H9 (cell line): ENCODE data around the gene LRRN1. TPM values are rescaled to one million over a fixed set of nuclear protein-coding genes. Genes with fewer than 3 reads are reported as not detected.
"Not testable (repeated sequence)": the region's sequence is repeated elsewhere in the genome, so short reads cannot be mapped to it uniquely, and the experiment has no call there.

Source experiments
- DNase-seq: peaks from one replicate; pipeline ENCODE4 v3.0.0-alpha.2; 2017
- H2AFZ ChIP-seq: one replicate; pipeline ENCODE4 v1.6.1; 2013; ENCODE audit warnings: mild to moderate bottlenecking, low read length, control low read depth, moderate library complexity
- H2AK5ac ChIP-seq: 2 replicates; pipeline ENCODE4 v1.6.1; 2013; ENCODE audit warnings: low read length, control low read depth, mixed read lengths; ENCODE audit not compliant: insufficient read length
- H2BK120ac ChIP-seq: one replicate; pipeline ENCODE4 v1.6.1; 2013; ENCODE audit warnings: low read depth, mild to moderate bottlenecking, low read length, control low read depth, inconsistent platforms; ENCODE audit not compliant: poor library complexity, severe bottlenecking
- H2BK12ac ChIP-seq: 2 replicates; pipeline ENCODE4 v1.6.1; 2013; ENCODE audit warnings: low read length, control low read depth, mixed read lengths, low read depth; ENCODE audit not compliant: insufficient read length
- H2BK15ac ChIP-seq: 2 replicates; pipeline ENCODE4 v1.6.1; 2013; ENCODE audit warnings: low read depth, low read length, control low read depth
- H2BK20ac ChIP-seq: one replicate; pipeline ENCODE4 v1.6.1; 2013; ENCODE audit warnings: low read depth, mild to moderate bottlenecking, low read length, control low read depth, inconsistent platforms; ENCODE audit not compliant: poor library complexity, severe bottlenecking
- H2BK5ac ChIP-seq: 2 replicates; pipeline ENCODE4 v1.6.1; 2013; ENCODE audit warnings: low read length, control low read depth, mixed read lengths; ENCODE audit not compliant: insufficient read length
- H3K14ac ChIP-seq: 2 replicates; pipeline ENCODE4 v1.6.1; 2013; ENCODE audit warnings: low read length, control low read depth; ENCODE audit not compliant: insufficient read depth
- H3K18ac ChIP-seq: 2 replicates; pipeline ENCODE4 v1.6.1; 2013; ENCODE audit warnings: low read depth, mild to moderate bottlenecking, mixed read lengths, low read length, control low read depth; ENCODE audit not compliant: insufficient read length
- H3K23ac ChIP-seq: 2 replicates; pipeline ENCODE4 v1.6.1; 2013; ENCODE audit warnings: low read length, control low read depth, mixed read lengths, low read depth; ENCODE audit not compliant: insufficient read length
- H3K23me2 ChIP-seq: 2 replicates; pipeline ENCODE4 v1.6.1; 2013; ENCODE audit warnings: low read depth, mild to moderate bottlenecking, mixed read lengths, low read length, control low read depth; ENCODE audit not compliant: insufficient read length, poor library complexity, severe bottlenecking
- H3K27ac ChIP-seq: 2 replicates; pipeline ENCODE4 v1.5.1; 2013; ENCODE audit warnings: low read length, control low read depth, mixed read lengths, low read depth; ENCODE audit not compliant: insufficient read length
- H3K27me3 ChIP-seq: 2 replicates; pipeline ENCODE4 v1.6.1; 2013; ENCODE audit warnings: low read length, control low read depth, inconsistent platforms; ENCODE audit not compliant: insufficient read depth
- H3K4ac ChIP-seq: 2 replicates; pipeline ENCODE4 v1.6.1; 2013; ENCODE audit warnings: low read depth, mild to moderate bottlenecking, control low read depth, inconsistent platforms, low read length, moderate library complexity
- H3K4me1 ChIP-seq: 2 replicates; pipeline ENCODE4 v1.6.1; 2013; ENCODE audit warnings: low read length, control low read depth, inconsistent platforms; ENCODE audit not compliant: insufficient read depth
- H3K4me2 ChIP-seq: 2 replicates; pipeline ENCODE4 v1.6.1; 2013; ENCODE audit warnings: low read length, control low read depth, mixed read lengths; ENCODE audit not compliant: insufficient read length, insufficient read depth
- H3K56ac ChIP-seq: 2 replicates; pipeline ENCODE4 v1.6.1; 2013; ENCODE audit warnings: low read depth, mild to moderate bottlenecking, mixed read lengths, low read length, control low read depth; ENCODE audit not compliant: insufficient read length
- H3K79me1 ChIP-seq: 2 replicates; pipeline ENCODE4 v1.6.1; 2013; ENCODE audit warnings: low read depth, mild to moderate bottlenecking, moderate library complexity, low read length, control low read depth, inconsistent platforms; ENCODE audit not compliant: insufficient read depth, poor library complexity, severe bottlenecking
- H3K79me2 ChIP-seq: 2 replicates; pipeline ENCODE4 v1.6.1; 2013; ENCODE audit warnings: low read length, control low read depth, inconsistent platforms; ENCODE audit not compliant: insufficient read depth
- H3K9ac ChIP-seq: 2 replicates; pipeline ENCODE4 v1.6.1; 2013; ENCODE audit warnings: low read length, control low read depth, mixed read lengths; ENCODE audit not compliant: insufficient read length; ENCODE audit errors: extremely low read depth
- H3K9me3 ChIP-seq: one replicate; pipeline ENCODE4 v1.6.1; 2013; ENCODE audit warnings: low read depth, low read length, inconsistent platforms; ENCODE audit not compliant: control insufficient read depth
- H3T11ph ChIP-seq: one replicate; pipeline ENCODE4 v1.6.1; 2013; ENCODE audit warnings: mild to moderate bottlenecking, low read length, control low read depth, inconsistent platforms
- H4K20me1 ChIP-seq: one replicate; pipeline ENCODE4 v1.6.1; 2013; ENCODE audit not compliant: control insufficient read depth, insufficient read length, insufficient read depth
- H4K5ac ChIP-seq: 2 replicates; pipeline ENCODE4 v1.6.1; 2013; ENCODE audit warnings: low read depth, mild to moderate bottlenecking, mixed read lengths, low read length, control low read depth; ENCODE audit not compliant: insufficient read length
- H4K8ac ChIP-seq: replicated peaks from 2 replicates; pipeline ENCODE4 v1.6.1; 2013; ENCODE audit warnings: low read length, control low read depth, mixed read lengths, low read depth; ENCODE audit not compliant: insufficient read length
- H4K91ac ChIP-seq: 2 replicates; pipeline ENCODE4 v1.6.1; 2013; ENCODE audit warnings: low read depth, mild to moderate bottlenecking, moderate library complexity, mixed read lengths, low read length, control low read depth; ENCODE audit not compliant: insufficient read length
- H3K27ac Mint-ChIP-seq, 3 experiments: 2 replicates in 2 of 3; 3 replicates in 1 of 3; pipeline ENCODE4 v1.8.0; 2020 to 2021; ENCODE audit warnings: mixed read lengths in 3 of 3, mild to moderate bottlenecking in 1 of 3, moderate library complexity in 1 of 3
- H3K27me3 Mint-ChIP-seq: 2 replicates; pipeline ENCODE4 v1.8.0; 2021; ENCODE audit warnings: low read depth, mild to moderate bottlenecking, moderate library complexity, mixed read lengths
- H3K36me3 Mint-ChIP-seq, 3 experiments: 2 replicates in 2 of 3; 3 replicates in 1 of 3; pipeline ENCODE4 v1.8.0; 2020 to 2021; ENCODE audit warnings: low read depth in 3 of 3, mixed read lengths in 3 of 3; ENCODE audit not compliant: insufficient read depth in 1 of 3
- H3K4me1 Mint-ChIP-seq, 2 experiments: 2 replicates each; pipeline ENCODE4 v1.8.0; 2020; ENCODE audit warnings: mixed read lengths in 2 of 2
- H3K4me3 Mint-ChIP-seq, 2 experiments: 2 replicates in 1 of 2; 3 replicates in 1 of 2; pipeline ENCODE4 v1.8.0; 2020 to 2021; ENCODE audit warnings: mild to moderate bottlenecking in 2 of 2, mixed read lengths in 2 of 2, moderate library complexity in 1 of 2
- H3K9me3 Mint-ChIP-seq, 2 experiments: 2 replicates in 1 of 2; 3 replicates in 1 of 2; pipeline ENCODE4 v1.8.0; 2020; ENCODE audit warnings: mild to moderate bottlenecking in 2 of 2, mixed read lengths in 2 of 2, moderate library complexity in 1 of 2
- CTCF ChIP-seq: fragments of 200-600 bp; sonication (generic); conservative IDR thresholded peaks from 3 replicates; pipeline ENCODE4 v1.8.0; 2021; ENCODE audit warnings: antibody characterized with exemption, mild to moderate bottlenecking
- WGBS: extraction: QIAGEN DNeasy Blood & Tissue Kit; methylation state at CpG from one replicate; pipeline ENCODE4 v1.1.7; 2013; ENCODE audit warnings: missing lambda C conversion rate, low lambda C conversion rate, mixed read lengths; ENCODE audit not compliant: insufficient read length; ENCODE audit errors: extremely low coverage; 5-methylcytosine and 5-hydroxymethylcytosine counted together
- total RNA-seq: library from RNA; stranded (reverse); gene quantifications from 2 replicates; pipeline ENCODE4 v1.2.1, GENCODE V29; 2021

LRRN1 gene
- total RNA-seq, 1 experiment from 2014 or later: 269 TPM

DNA sequence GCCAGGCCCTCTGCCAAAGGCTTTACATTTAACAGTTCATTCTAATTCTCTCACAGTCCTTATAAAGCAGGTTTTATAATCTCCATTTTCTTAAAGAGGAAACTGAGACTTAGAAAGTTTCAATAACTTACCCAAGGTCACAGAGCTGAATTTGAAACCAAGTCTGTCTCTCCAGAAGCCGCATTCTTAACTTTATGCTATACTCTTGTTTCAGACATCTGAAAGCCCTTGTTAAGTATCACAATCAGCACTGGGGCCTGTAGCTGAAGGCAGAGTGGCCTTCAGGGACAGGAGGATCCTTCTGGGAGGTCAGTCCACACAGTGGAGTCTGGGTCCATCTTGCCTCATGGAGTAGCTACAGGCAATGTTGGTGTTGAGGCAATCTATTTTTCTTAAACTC, 27.9 kb downstream of the LRRN1 start:
- no peaks in the 10 kb centered on the region for H3K27me3 ChIP-seq
- no peak overlapping the region for H3K4ac ChIP-seq
- H2BK5ac ChIP-seq: no peak overlapping the region
- H3K4me1 Mint-ChIP-seq: peaks cover 7 to 10% of the 10 kb centered on the region in 2 experiments
- H3K4me2 ChIP-seq: no peak overlapping the region
- H3K9me3 ChIP-seq: no peaks in the 10 kb centered on the region
- no peak overlapping the region for H3T11ph ChIP-seq
- no peaks in the 10 kb centered on the region; the same call in 1 of the 2 replicates for H3K4me1 ChIP-seq
- no peak overlapping the region for H3K56ac ChIP-seq
- peaks cover 72 to 92% (median 92%) of the 10 kb centered on the region in 3 experiments for H3K36me3 Mint-ChIP-seq
- TF ChIP-seq CTCF: no peak
- no peak overlapping the region for H3K27ac Mint-ChIP-seq
- H3K23me2 ChIP-seq: no peaks in the 10 kb centered on the region
- no peak overlapping the region for H3K4me3 Mint-ChIP-seq
- no peak overlapping the region for H2BK15ac ChIP-seq
- no peaks in the 10 kb centered on the region for H3K27me3 Mint-ChIP-seq
- H3K27ac ChIP-seq: no peak overlapping the region
- no peak for DNase-seq
- H4K20me1 ChIP-seq: no peaks in the 10 kb centered on the region
- H3K9ac ChIP-seq: no peak overlapping the region
- H2BK20ac ChIP-seq: no peak overlapping the region
- H3K14ac ChIP-seq: no peak overlapping the region
- no peak overlapping the region for H2BK120ac ChIP-seq
- no CpG with 5 or more reads among the region's 1 CpG for WGBS
- H3K79me1 ChIP-seq: peaks cover 7% of the 10 kb centered on the region
- no peak overlapping the region for H2AFZ ChIP-seq
- no peak overlapping the region for H4K91ac ChIP-seq
- H2AK5ac ChIP-seq: no peak overlapping the region
- peaks cover 7% of the 10 kb centered on the region; the same call in 1 of the 2 replicates for H3K79me2 ChIP-seq
- H3K23ac ChIP-seq: no peak overlapping the region
- no peak overlapping the region for H4K8ac ChIP-seq
- H3K18ac ChIP-seq: no peak overlapping the region
- H3K9me3 Mint-ChIP-seq: peaks cover 2 to 16% of the 10 kb centered on the region in 2 experiments; a peak in 4 of 5 replicates
- H2BK12ac ChIP-seq: no peak overlapping the region
- no peak overlapping the region for H4K5ac ChIP-seq

DNA sequence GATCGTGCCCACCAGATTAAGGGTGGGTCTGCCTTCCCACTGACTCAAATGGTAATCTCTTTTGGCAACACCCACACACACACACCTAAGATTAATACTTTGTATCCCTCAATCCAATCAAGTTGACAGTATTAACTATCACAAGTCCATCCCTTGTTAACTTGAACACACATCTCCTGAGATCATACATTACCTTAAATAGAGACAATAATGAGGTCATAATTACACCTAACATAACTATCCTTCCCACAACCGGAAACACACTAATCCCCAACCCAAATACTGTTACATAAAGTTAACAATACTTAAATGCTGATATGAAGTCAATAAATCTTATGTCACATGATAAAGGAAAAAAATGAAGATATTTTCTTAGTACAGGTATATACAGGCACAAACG, 29.2 kb downstream of the LRRN1 start:
- not testable (repeated sequence) for H2BK15ac ChIP-seq, H3K56ac ChIP-seq, H3K4me1 Mint-ChIP-seq, DNase-seq, H3K4ac ChIP-seq, H4K20me1 ChIP-seq, H3K27ac ChIP-seq, H3K4me1 ChIP-seq, H3K27me3 ChIP-seq, H3K9ac ChIP-seq, H3K23ac ChIP-seq, H3K4me3 Mint-ChIP-seq, H3T11ph ChIP-seq, H3K14ac ChIP-seq, H3K9me3 ChIP-seq, H2AFZ ChIP-seq, H4K8ac ChIP-seq, H2BK120ac ChIP-seq, H2BK20ac ChIP-seq, H2BK5ac ChIP-seq, H3K27ac Mint-ChIP-seq, H4K91ac ChIP-seq, H3K18ac ChIP-seq, H3K23me2 ChIP-seq, H4K5ac ChIP-seq, H2BK12ac ChIP-seq, H3K27me3 Mint-ChIP-seq, H3K4me2 ChIP-seq, H3K79me1 ChIP-seq, H3K79me2 ChIP-seq, H2AK5ac ChIP-seq
- no CpG with 5 or more reads among the region's 3 CpGs for WGBS
- peaks cover 10 to 29% of the 10 kb centered on the region in 2 experiments for H3K9me3 Mint-ChIP-seq
- peaks cover 77 to 92% (median 92%) of the 10 kb centered on the region in 3 experiments for H3K36me3 Mint-ChIP-seq
